GM12864 (cell line): ENCODE data around the gene MYCN.

ENCODE experiments used
- DNase-seq: peaks from one replicate; pipeline ENCODE4 v3.0.0-alpha.2; 2011; ENCODE audit warnings: low read depth
- H3K4me3 ChIP-seq: 2 replicates; pipeline ENCODE4 v1.5.1; 2011; ENCODE audit warnings: mild to moderate bottlenecking, low read depth, low read length, control low read depth
- CTCF ChIP-seq: IDR thresholded peaks from 2 replicates; pipeline ENCODE4 v1.5.1; 2011; ENCODE audit warnings: low read depth, mild to moderate bottlenecking, moderate library complexity, low read length, control low read depth, inconsistent platforms; ENCODE audit errors: missing control alignments

Gene MYCN

GRCh38 chr2:15993666-15994065 is 53.3 kb downstream of the MYCN start:
- no peak for TF ChIP-seq CTCF
- no peak overlapping the region for H3K4me3 ChIP-seq
- no peak for DNase-seq

- TF ChIP-seq CTCF = no peak
- H3K4me3 ChIP-seq = no peak overlapping the region
- DNase-seq = no peak
Measured at GRCh38 chr2:15995603-15996002, 55.3 kb downstream of the MYCN start.
